DND-41 (cell line): Measurements from ENCODE around the gene TIMM9.

Source experiments
- ATAC-seq: fragments of 200-7000 bp; cut with Tn5 transposase; 3 replicates; pipeline ENCODE4 v1.9.1; 2021; ENCODE audit warnings: low read depth; ENCODE audit not compliant: insufficient read depth
- DNase-seq: peaks from one replicate; pipeline ENCODE4 v3.0.0-alpha.2; 2020
- H2AFZ ChIP-seq: 2 replicates; pipeline ENCODE4 v1.6.0; 2012; ENCODE audit warnings: low read depth, low read length
- H3K27ac ChIP-seq: 2 replicates; pipeline ENCODE4 v1.5.1; 2012; ENCODE audit warnings: low read length, inconsistent platforms
- H3K27me3 ChIP-seq: fragments of 200-600 bp; sonication (generic); 2 replicates; pipeline ENCODE4 v1.6.0; 2012; ENCODE audit warnings: low read length, mild to moderate bottlenecking, inconsistent platforms; ENCODE audit not compliant: insufficient read depth, poor library complexity
- H3K36me3 ChIP-seq: 2 replicates; pipeline ENCODE4 v1.5.1; 2012; ENCODE audit warnings: low read length, inconsistent platforms; ENCODE audit not compliant: insufficient read depth
- H3K4me1 ChIP-seq: 2 replicates; pipeline ENCODE4 v1.5.1; 2012; ENCODE audit warnings: mild to moderate bottlenecking, low read length; ENCODE audit not compliant: insufficient read depth
- H3K4me2 ChIP-seq: 2 replicates; pipeline ENCODE4 v1.6.0; 2012; ENCODE audit warnings: mild to moderate bottlenecking, moderate library complexity, low read length, inconsistent platforms; ENCODE audit not compliant: insufficient read depth
- H3K4me3 ChIP-seq, 2 experiments: fragments of 200-600 bp in 1 of 2; shearing (Covaris generic) in 1 of 2; 2 replicates each; pipeline ENCODE4 v1.5.1; 2012 to 2016; ENCODE audit warnings: inconsistent platforms in 2 of 2, low read length in 2 of 2, mild to moderate bottlenecking in 2 of 2, low read depth in 1 of 2, moderate library complexity in 1 of 2
- H3K79me2 ChIP-seq: 2 replicates; pipeline ENCODE4 v1.6.0; 2012; ENCODE audit warnings: low read length, inconsistent platforms; ENCODE audit not compliant: insufficient read depth
- H3K9ac ChIP-seq: 2 replicates; pipeline ENCODE4 v1.6.0; 2012; ENCODE audit warnings: low read depth, mild to moderate bottlenecking, inconsistent platforms, low read length, moderate library complexity
- H3K9me3 ChIP-seq: 2 replicates; pipeline ENCODE4 v1.5.1; 2012; ENCODE audit warnings: low read length, moderate library complexity, mild to moderate bottlenecking, inconsistent platforms; ENCODE audit not compliant: insufficient read depth, severe bottlenecking
- H4K20me1 ChIP-seq: 2 replicates; pipeline ENCODE4 v1.6.0; 2012; ENCODE audit warnings: low read length; ENCODE audit not compliant: insufficient read depth
- CTCF ChIP-seq: IDR thresholded peaks from 2 replicates; pipeline ENCODE4 v1.5.1; 2012; ENCODE audit warnings: borderline replicate concordance, low read length, moderate library complexity, mild to moderate bottlenecking; ENCODE audit not compliant: poor library complexity, severe bottlenecking; ENCODE audit errors: extremely low read depth
- EZH2 ChIP-seq: IDR thresholded peaks from 3 replicates; pipeline ENCODE4 v1.6.1; 2012; ENCODE audit warnings: borderline replicate concordance, low read depth, mild to moderate bottlenecking, moderate library complexity, low read length, inconsistent platforms; ENCODE audit not compliant: severe bottlenecking

Gene TIMM9

GRCh38 chr14:58395812-58396788 is 31.2 kb downstream of the TIMM9 start, which contains the start of gene TOMM20L:
TOMM20L (plus strand) TSS chr14:58395930; CDS start chr14:58395958, 28 bp downstream.
- DNase-seq (no peak), ATAC-seq (no peak)
- Histone ChIP-seq H3K4me1 (no peaks in the 10 kb centered on the region), H4K20me1 (no peaks in the 10 kb centered on the region), H3K9me3 (no peaks in the 10 kb centered on the region), H3K27me3 (no peaks in the 10 kb centered on the region), H3K9ac (no peak within 1 kb of the TSS), H2AFZ (no peak within 1 kb of the TSS), H3K79me2 (no peaks in the 10 kb centered on the region), H3K27ac (no peak within 1 kb of the TSS), H3K4me3 (no peak within 1 kb of the TSS), H3K36me3 (no peaks in the 10 kb centered on the region), H3K4me2 (no peak within 1 kb of the TSS)
- no peak for TF ChIP-seq CTCF
- no peak for TF ChIP-seq EZH2

- Histone ChIP-seq H3K4me3 (no peak overlapping the region), H3K9ac (no peak overlapping the region)
- TF ChIP-seq CTCF (no peak), EZH2 (no peak)
Measured at GRCh38 chr14:58395562-58395811, 31.8 kb downstream of the TIMM9 start.

GRCh38 chr14:58390830-58391229 is 36.5 kb downstream of the TIMM9 start:
- no peaks in the 10 kb centered on the region for H3K79me2 ChIP-seq
- no peak overlapping the region for H3K9ac ChIP-seq
- no peak overlapping the region for H3K4me3 ChIP-seq
- no peak overlapping the region for H2AFZ ChIP-seq
- H3K4me1 ChIP-seq, result no peaks in the 10 kb centered on the region
- H4K20me1 ChIP-seq, result no peaks in the 10 kb centered on the region
- no peak overlapping the region for H3K27ac ChIP-seq
- H3K9me3 ChIP-seq, result no peaks in the 10 kb centered on the region
- ATAC-seq (no peak), DNase-seq (no peak)
- no peaks in the 10 kb centered on the region for H3K27me3 ChIP-seq
- no peak overlapping the region for H3K4me2 ChIP-seq
- no peak for TF ChIP-seq EZH2
- no peak for TF ChIP-seq CTCF
- H3K36me3 ChIP-seq, result no peaks in the 10 kb centered on the region

More at GRCh38 chr14:58395562-58395811, 31.8 kb downstream of the TIMM9 start:
- Histone ChIP-seq H3K4me1 (no peaks in the 10 kb centered on the region), H3K27ac (no peak overlapping the region), H2AFZ (no peak overlapping the region), H3K36me3 (no peaks in the 10 kb centered on the region), H3K79me2 (no peaks in the 10 kb centered on the region), H3K4me2 (no peak overlapping the region), H3K9me3 (no peaks in the 10 kb centered on the region), H4K20me1 (no peaks in the 10 kb centered on the region), H3K27me3 (no peaks in the 10 kb centered on the region)
- DNase-seq (no peak), ATAC-seq (no peak)
